Heart left ventricle (tissue), 16 donors: ENCODE data around the gene LPO. TPM values are rescaled to one million over a fixed set of nuclear protein-coding genes. Genes with fewer than 3 reads are reported as not detected.

ENCODE experiments used
- ATAC-seq, 4 donors: fragments of 200-7000 bp; cut with Tn5 transposase; one replicate each; pipeline ENCODE4 v1.9.1; 2020 to 2022; ENCODE audit warnings: moderate library complexity in 4 of 4, mild to moderate bottlenecking in 3 of 4, moderate number of reproducible peaks in 1 of 4
- DNase-seq, 5 donors: peaks; one replicate each; pipeline ENCODE4 v3.0.0-alpha.2; 2020
- H3K27ac ChIP-seq, 12 donors: fragments of 200-600 bp; sonication (generic) in 4 of 12; one replicate each; pipeline versions ENCODE4 v1.5.0 to v1.8.0; 2016 to 2022; ENCODE audit warnings: mild to moderate bottlenecking in 2 of 12
- H3K27me3 ChIP-seq, 9 donors: fragments of 200-600 bp; sonication (generic) in 2 of 9; one replicate each; pipeline versions ENCODE4 v1.5.1 to v1.8.0; 2016 to 2022; ENCODE audit warnings: mild to moderate bottlenecking in 3 of 9
- H3K36me3 ChIP-seq, 9 donors: fragments of 200-600 bp; sonication (generic) in 2 of 9; one replicate each; pipeline versions ENCODE4 v1.5.0 to v1.8.0; 2018 to 2022; ENCODE audit warnings: mild to moderate bottlenecking in 2 of 9
- H3K4me1 ChIP-seq, 12 donors: fragments of 200-600 bp; sonication (generic) in 4 of 12; one replicate each; pipeline versions ENCODE4 v1.5.0 to v1.8.0; 2016 to 2022; ENCODE audit warnings: mild to moderate bottlenecking in 3 of 12
- H3K4me3 ChIP-seq, 12 donors: fragments of 200-600 bp; sonication (generic) in 4 of 12; one replicate each; pipeline versions ENCODE4 v1.5.0 to v1.8.0; 2017 to 2022; ENCODE audit warnings: mild to moderate bottlenecking in 9 of 12, moderate library complexity in 4 of 12
- H3K9me3 ChIP-seq, 12 donors: fragments of 200-600 bp; sonication (generic) in 4 of 12; one replicate each; pipeline versions ENCODE4 v1.5.0 to v1.8.0; 2016 to 2022; ENCODE audit warnings: mild to moderate bottlenecking in 1 of 12
- POLR2A ChIP-seq, 2 donors: fragments of 450-650 bp; IDR thresholded peaks; one replicate each; pipeline ENCODE4 v1.6.1; 2017; ENCODE audit warnings: antibody characterized with exemption in 2 of 2, mild to moderate bottlenecking in 2 of 2, moderate library complexity in 2 of 2
- WGBS, 4 donors: extraction: QIAGEN DNeasy Blood & Tissue Kit in 2 of 4; methylation state at CpG; one replicate each; pipeline versions ENCODE4 v1.1.5 to v1.1.7; 2013 to 2018; 5-methylcytosine and 5-hydroxymethylcytosine counted together
- intact Hi-C, 10 donors: fragments of 100-400 bp; cut with DNase I; formaldehyde crosslinking; loops; one replicate each; pipeline versions ENCODE4 v1.11.1 to v1.14.2; 2022
- polyA plus RNA-seq, 2 donors: library from polyadenylated mRNA; stranded (reverse); fragments of 200-250 nt; gene quantifications; one replicate each; pipeline ENCODE4 v1.2.3, GENCODE V29; 2013
- total RNA-seq, 9 donors: library from RNA; depleted of rRNA in 2 of 9; stranded (reverse); fragments of >200 nt in 2 of 9; fragmentation: NEBNext Ultra II Directional in 3 of 9; extraction: Animal tissue kit (Norgen Biotek cat#: 25700) in 3 of 9; gene quantifications; one replicate each; pipeline versions ENCODE4 v1.1.0 to v1.2.4, GENCODE V29; 2016 to 2023
- TF ChIP-seq, protein P1 (sequence below), 12 donors: fragments of 200-600 bp; sonication (generic) in 4 of 12; IDR thresholded peaks; one replicate each; pipeline versions ENCODE4 v1.5.0 to v1.8.0; 2018 to 2022; ENCODE audit warnings: antibody characterized with exemption in 12 of 12, mild to moderate bottlenecking in 5 of 12
- donor health status: ischemic (EF 13 %, LVEDD 7.1; RV severe dilation, severe dysfunction).
- donor health status: healthy with polysubstance abuse.
- donor health status: DM: no; HTN: yes; CAD: no.
- donor health status: DM: no; HTN: no; CAD: no.
- donor health status: ischemic (EF 25% LVEDD 6.9; RV normal size, moderate dysfunction).
- donor health status: ischemic (EF 25% LVEDD 5.7; RV mildly dilated, moderate dysfunction).
- donor health status: healthy.
- donor health status: DM: yes; HTN: yes; CAD: no.
- donor health status: ischemic (EF 35%, LVEDD 5.7; RV mildly dilated, moderate dysfunction).
- donor health status: nonischemic (EF 11% LVEDD 7.7; RV severe dilation, severe dysfunction).
- donor health status: DM: yes; HTN: yes; CAD: no.
- donor health status: PGD.
- donor health status: ischemic (EF 29% LVEDD 5.4; RV normal size, mild dysfunction).
- donor health status: nonischemic (EF 23%, LVEDD 6.1; RV moderate dilation, normal function).

LPO gene
- total and polyA plus RNA-seq, 11 donors = not detected

DNA sequence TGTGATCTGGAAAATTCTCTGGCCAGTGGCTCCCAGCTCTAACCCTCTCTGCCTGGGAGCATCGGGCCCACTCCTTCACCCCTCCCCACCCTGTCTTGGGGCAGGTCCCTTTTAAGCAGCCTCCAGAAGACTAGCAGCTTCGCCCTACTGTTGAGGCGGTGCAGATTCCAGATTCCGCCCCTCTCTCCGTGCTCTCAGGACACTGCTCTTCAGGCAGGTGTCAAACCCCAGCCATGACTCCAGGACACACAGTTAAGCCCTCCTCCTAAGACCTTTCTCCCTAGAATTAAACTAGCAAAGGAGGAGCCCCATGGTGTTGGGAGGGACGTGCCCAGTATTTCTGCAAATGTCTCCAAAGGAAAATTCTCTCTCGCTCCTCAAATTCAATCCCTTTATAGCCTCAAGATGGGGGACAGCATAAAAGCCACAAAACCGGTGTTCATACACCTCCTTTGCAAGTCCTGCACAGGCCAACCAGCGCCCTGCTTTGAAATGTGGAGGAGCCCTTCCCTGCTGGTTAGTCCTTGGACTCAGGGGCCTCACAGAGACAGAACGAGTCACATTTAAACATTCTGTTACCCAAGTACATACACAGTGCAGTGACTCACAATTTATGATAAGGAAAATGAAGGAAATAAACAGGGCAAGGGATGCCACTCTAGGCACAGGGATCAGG lies 7.2 kb downstream of the LPO start:
- intact Hi-C loops = loop anchor here in 2 of 10 donors (5.0 to 10.0 kb wide), 3 partner anchors 169 to 202 kb away; partner anchors contain the start of gene RNF43 (in 2 of the 2)

DNA sequence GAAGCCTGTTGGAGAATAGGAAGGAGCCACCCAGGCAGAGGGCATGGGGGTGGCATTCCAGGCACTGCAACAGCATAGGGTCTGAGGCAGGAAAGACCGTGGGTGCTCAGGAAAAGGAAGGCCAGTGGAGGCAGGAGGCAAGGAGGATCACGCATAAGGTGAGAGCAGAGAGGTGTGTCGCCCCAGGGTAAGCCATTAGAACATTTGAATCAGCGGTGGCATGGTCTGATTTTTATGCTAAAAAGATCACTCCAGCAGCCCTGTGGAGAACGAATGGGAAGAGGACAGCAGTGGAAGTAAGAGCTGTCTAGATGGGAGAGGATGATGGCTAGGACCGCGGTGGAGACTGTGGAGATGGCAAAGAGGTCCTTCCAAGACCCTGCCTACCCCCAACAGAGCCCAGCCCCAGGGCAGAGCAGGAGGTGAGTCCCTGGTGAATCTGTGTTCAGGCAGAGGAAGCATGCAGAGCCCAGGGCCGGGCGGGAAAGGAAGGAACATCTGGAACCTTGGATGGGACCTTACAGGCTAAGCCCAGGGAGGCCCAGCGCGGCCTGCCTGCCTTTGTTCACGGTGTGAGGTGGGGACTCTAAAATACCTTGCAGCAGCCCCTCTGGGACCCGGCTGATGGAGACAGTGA lies 7.8 kb downstream of the LPO start:
- peaks cover 4 to 79% (median 26%) of the 10 kb centered on the region in 9 donors for H3K27me3 ChIP-seq
- no peaks in the 10 kb centered on the region for H3K9me3 ChIP-seq
- TF ChIP-seq POLR2A (IDR thresholded peaks at IDR 0.05) = no peak
- TF ChIP-seq, protein P1, sequence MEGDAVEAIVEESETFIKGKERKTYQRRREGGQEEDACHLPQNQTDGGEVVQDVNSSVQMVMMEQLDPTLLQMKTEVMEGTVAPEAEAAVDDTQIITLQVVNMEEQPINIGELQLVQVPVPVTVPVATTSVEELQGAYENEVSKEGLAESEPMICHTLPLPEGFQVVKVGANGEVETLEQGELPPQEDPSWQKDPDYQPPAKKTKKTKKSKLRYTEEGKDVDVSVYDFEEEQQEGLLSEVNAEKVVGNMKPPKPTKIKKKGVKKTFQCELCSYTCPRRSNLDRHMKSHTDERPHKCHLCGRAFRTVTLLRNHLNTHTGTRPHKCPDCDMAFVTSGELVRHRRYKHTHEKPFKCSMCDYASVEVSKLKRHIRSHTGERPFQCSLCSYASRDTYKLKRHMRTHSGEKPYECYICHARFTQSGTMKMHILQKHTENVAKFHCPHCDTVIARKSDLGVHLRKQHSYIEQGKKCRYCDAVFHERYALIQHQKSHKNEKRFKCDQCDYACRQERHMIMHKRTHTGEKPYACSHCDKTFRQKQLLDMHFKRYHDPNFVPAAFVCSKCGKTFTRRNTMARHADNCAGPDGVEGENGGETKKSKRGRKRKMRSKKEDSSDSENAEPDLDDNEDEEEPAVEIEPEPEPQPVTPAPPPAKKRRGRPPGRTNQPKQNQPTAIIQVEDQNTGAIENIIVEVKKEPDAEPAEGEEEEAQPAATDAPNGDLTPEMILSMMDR (IDR thresholded peaks at IDR 0.05) = no peak
- H3K36me3 ChIP-seq = no peaks in the 10 kb centered on the region
- H3K4me3 ChIP-seq = no peak overlapping the region
- DNase-seq (no peak), ATAC-seq (no peak)
- H3K4me1 ChIP-seq = peaks cover 4 to 11% (median 6%) of the 10 kb centered on the region in 12 donors
- H3K27ac ChIP-seq = no peak overlapping the region
- intact Hi-C loops = loop anchor here in 2 of 10 donors (5.0 to 10.0 kb wide), 3 partner anchors 169 to 201 kb away; partner anchors contain the start of gene RNF43 (in 2 of the 2)
- 78 to 80% (median 79%) methylated on average over 11 to 13 of the region's 13 CpGs for WGBS, 4 donors

More for the DNA sequence above, 7.2 kb downstream of the LPO start:
- Histone ChIP-seq H3K27me3 (peaks cover 4 to 78% (median 27%) of the 10 kb centered on the region in 9 donors), H3K9me3 (no peaks in the 10 kb centered on the region), H3K4me1 (peaks cover 4 to 11% (median 6%) of the 10 kb centered on the region in 12 donors), H3K4me3 (no peak overlapping the region), H3K27ac (no peak overlapping the region), H3K36me3 (no peaks in the 10 kb centered on the region)
- TF ChIP-seq, protein P1 (IDR thresholded peaks at IDR 0.05) = no peak
- TF ChIP-seq POLR2A (IDR thresholded peaks at IDR 0.05) = no peak
- ATAC-seq (no peak), DNase-seq (no peak)
- 54 to 57% (median 56%) methylated on average over 10 of the region's 10 CpGs for WGBS, 4 donors

DNA sequence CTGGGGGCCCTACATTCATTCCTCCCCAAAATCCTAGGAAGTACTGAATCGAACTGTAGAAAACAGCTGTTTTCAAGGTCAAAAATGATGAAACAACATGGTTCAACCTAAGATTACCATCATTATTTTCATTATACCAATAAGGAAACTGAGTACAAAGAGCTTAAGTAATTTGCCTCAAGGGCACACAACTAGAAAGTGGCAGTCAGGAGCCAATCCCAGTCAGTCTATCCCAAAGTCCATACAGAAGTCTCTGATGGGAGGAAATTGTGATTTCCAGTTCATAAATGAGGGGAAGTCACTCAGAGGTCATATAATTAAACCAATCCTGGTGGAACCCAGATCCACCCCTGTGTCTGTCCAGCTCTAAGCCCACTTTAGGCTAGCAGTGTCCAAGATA lies 8.4 kb downstream of the LPO start:
- DNase-seq = no peak
- no peak for ATAC-seq
- H3K4me1 ChIP-seq = peaks cover 4 to 11% (median 6%) of the 10 kb centered on the region in 12 donors
- H3K4me3 ChIP-seq = no peak overlapping the region
- H3K27ac ChIP-seq = no peak overlapping the region
- TF ChIP-seq, protein P1 (IDR thresholded peaks at IDR 0.05) = no peak
- TF ChIP-seq POLR2A (IDR thresholded peaks at IDR 0.05) = no peak
- no peaks in the 10 kb centered on the region for H3K36me3 ChIP-seq
- intact Hi-C loops = loop anchor here in 2 of 10 donors (5.0 to 10.0 kb wide), 3 partner anchors 168 to 201 kb away; partner anchors contain the start of gene RNF43 (in 2 of the 2)
- WGBS, 4 donors = 67 to 96% (median 88%) methylated on average over 1 of the region's 1 CpG
- H3K27me3 ChIP-seq = peaks cover 4 to 78% (median 28%) of the 10 kb centered on the region in 9 donors
- no peaks in the 10 kb centered on the region for H3K9me3 ChIP-seq
